Gastrocnemius medialis (tissue), 4 donors: ENCODE measurements around the gene CCDC142.

Source experiments
- POLR2A ChIP-seq, 2 donors: fragments of 450-650 bp; IDR thresholded peaks; one replicate each; pipeline ENCODE4 v1.6.1; 2017; ENCODE audit warnings: antibody characterized with exemption in 2 of 2, mild to moderate bottlenecking in 2 of 2, moderate library complexity in 2 of 2
- TF ChIP-seq, protein P1 (sequence below), 5 experiments: fragments of 450-650 bp in 3 of 5; fragments of 200-600 bp in 2 of 5; sonication (generic) in 2 of 5; IDR thresholded peaks in 4 of 5; conservative IDR thresholded peaks in 1 of 5; 1 replicate in 4 of 5; 2 replicates in 1 of 5; pipeline ENCODE4 v1.5.1; 2016 to 2019; ENCODE audit warnings: antibody characterized with exemption in 5 of 5, mild to moderate bottlenecking in 3 of 5, moderate library complexity in 3 of 5

GRCh38 chr2:74428675-74429074 lies 54.1 kb downstream of the CCDC142 start:
- TF ChIP-seq, protein P1, sequence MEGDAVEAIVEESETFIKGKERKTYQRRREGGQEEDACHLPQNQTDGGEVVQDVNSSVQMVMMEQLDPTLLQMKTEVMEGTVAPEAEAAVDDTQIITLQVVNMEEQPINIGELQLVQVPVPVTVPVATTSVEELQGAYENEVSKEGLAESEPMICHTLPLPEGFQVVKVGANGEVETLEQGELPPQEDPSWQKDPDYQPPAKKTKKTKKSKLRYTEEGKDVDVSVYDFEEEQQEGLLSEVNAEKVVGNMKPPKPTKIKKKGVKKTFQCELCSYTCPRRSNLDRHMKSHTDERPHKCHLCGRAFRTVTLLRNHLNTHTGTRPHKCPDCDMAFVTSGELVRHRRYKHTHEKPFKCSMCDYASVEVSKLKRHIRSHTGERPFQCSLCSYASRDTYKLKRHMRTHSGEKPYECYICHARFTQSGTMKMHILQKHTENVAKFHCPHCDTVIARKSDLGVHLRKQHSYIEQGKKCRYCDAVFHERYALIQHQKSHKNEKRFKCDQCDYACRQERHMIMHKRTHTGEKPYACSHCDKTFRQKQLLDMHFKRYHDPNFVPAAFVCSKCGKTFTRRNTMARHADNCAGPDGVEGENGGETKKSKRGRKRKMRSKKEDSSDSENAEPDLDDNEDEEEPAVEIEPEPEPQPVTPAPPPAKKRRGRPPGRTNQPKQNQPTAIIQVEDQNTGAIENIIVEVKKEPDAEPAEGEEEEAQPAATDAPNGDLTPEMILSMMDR (IDR thresholded peaks at IDR 0.05 in 4 of 5, conservative IDR thresholded peaks at IDR 0.05 in 1 of 5): no peak
- no peak for TF ChIP-seq POLR2A (IDR thresholded peaks at IDR 0.05)
